Stimulated activated CD4-positive, alpha-beta T cell treated with anti-CD3 and anti-CD28 coated beads, Interleukin-1b, Interleukin-23, amount 100 ng/mL, for 24 hours (primary cell): Measurements from ENCODE around the gene HIC1.
A peak's percentile ranks its signal among the peaks of the same experiment; 100 is the strongest.

Experiments used
- DNase-seq, 4 experiments: peaks; one replicate each; pipeline ENCODE4 v3.0.0-alpha.2; 2020; ENCODE audit warnings: low read depth in 4 of 4, low spot score in 1 of 4

HIC1 gene

GRCh38 chr17:2094891-2095535, 40.1 kb downstream of the HIC1 start:
- DNase-seq, result no peak

GRCh38 chr17:2095536-2095910, 40.6 kb downstream of the HIC1 start:
- DNase-seq, result no peak

- peak in 1 of 4 experiments; percentile 42 for DNase-seq
These were observed 46.8 kb downstream of the HIC1 start for GRCh38 chr17:2101448-2102257.

DNA sequence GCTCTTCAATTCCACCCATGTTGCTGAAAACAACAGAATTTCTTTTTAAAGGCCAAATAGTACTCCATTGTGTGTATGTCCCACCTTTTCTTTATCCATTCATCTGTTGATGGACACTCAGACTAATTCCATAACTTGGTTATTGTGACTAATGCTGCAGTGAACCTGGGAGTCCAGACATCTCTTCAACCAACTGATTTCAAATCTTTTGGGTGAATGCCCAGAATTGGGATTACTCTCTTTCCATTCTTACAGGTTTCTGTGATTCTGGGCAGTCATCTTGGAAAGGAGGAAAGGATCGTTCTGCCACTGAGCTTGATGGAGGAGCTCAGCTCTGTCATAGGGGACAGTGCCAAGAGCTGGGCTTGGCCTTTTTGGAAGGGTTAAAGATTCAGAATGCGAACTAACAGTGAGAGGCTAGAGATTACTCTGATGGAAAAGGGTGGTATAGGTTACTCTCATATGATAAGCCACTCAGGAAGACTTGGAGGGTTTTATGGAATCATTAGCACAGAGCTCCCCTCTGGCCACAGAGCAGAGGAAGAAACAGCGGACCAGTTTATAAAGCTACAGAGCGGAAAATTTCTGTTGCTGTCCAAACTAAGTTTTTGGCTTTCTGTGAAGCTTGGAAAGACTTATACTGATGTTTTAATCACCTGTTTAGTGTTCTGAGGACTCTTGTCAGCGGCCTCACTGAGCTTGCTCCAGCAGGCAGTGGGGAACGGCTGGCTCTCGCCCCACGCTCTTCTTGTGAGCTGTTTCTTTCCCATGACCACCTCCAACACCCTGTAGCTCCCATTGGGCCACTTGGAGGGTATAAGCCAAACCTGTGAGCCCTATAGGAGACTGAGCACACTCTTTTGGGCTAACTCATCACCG, 48.3 kb downstream of the HIC1 start:
- DNase-seq, result no peak

DNA sequence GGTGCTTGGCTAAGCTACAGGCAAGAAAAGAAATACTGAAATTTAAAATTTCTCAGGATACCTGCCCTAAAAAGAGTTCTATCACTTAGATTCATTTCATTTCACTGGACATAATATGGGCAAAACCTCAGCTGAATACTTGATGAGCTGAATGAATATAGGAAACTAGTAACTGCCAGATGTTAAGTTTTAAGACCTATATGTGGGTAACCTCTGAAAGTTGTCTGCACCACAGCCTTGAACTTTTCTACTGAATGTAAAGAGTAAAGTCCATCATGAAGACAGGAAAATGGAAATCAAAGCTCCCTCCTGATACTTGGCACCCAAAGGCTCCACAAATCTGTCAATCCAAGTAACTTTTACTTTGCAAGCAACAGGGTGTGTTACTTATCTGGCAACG, 50.8 kb downstream of the HIC1 start:
- DNase-seq, result no peak

GRCh38 chr17:2106308-2106955, 51.5 kb downstream of the HIC1 start:
- no peak for DNase-seq

DNA sequence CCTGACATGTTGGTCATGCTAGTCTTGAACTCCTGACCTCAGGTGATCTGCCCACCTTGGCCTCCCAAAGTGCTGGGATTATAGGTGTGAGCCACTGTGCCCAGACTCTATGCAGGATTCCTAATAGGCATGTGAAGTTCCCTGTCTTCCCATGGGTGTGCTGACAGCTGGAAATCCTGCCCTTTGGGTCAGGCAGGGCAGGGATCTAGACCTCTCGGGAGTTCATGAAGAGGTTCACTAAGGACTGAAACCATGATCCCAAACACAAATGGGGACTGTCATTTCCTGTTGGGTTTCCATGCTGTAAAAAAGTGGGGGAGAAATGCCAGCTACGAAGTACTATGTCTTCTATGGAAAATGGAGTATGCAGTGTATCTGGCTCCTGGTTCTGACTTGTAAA, 52.1 kb downstream of the HIC1 start:
- DNase-seq, result no peak

GRCh38 chr17:2107506-2107905, 52.6 kb downstream of the HIC1 start:
- no peak for DNase-seq

DNA sequence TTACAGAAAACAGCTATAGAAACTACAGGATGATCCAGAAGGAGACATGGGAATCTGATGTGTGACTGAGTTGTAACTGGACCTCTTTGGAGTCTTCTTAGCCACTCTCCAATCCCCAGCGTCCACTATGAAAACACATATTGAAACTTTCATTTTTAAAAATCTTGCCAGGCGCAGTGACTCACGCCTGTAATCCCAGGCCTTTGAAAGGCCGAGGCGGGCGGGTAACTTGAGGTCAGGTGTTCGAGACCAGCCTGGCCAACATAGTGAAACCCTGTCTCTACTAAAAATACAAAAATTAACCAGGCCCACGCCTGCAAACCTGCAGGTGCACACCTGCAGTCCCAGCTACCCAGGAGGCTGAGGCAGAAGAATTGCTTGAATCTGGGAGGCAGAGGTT, 53.3 kb downstream of the HIC1 start:
- no peak for DNase-seq

DNA sequence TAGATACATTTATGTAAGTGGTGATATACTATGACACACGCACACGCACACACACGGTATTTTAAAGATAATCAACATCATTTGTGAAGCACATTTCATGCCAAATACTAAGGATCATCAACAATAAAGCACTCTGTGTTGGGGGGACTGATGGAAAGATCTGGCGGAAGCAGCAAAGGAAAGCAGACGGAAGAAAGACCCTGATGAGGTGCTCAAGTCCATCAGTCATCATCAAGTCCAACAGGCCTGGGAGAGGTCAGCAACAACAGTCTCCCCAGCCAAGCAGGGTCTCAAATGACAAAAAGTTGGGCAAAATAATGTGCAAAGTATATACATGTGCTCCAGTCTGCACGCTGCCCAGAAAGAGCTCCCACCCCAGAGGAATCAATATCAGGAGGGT, 55.5 kb downstream of the HIC1 start:
- no peak for DNase-seq

DNA sequence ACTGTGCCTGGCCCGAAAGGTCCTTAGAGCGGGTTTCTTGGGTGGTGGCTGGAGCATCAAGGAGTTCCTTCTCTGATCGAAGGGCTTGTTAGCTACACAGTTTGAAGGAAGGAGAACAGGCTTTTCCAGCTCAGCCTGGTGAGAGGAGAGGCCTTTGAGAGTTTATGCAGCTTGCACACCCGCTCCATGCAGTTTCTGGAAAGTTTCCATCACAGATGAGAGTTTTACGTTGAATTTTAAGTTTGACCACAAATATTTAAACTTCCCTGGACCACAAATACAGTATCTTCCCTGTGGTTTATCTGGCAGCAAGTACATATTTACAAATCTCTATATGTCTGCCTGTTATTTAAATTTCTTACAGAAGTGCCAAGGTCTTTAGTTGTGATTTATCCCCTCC, 56.8 kb downstream of the HIC1 start:
- no peak for DNase-seq
